Activated naive CD8-positive, alpha-beta T cell treated with anti-CD3 and anti-CD28 coated beads, Interleukin-2, amount 50 U/mL, for 16 hours (primary cell): ENCODE measurements around the gene TTYH2.
"Not testable (repeated sequence)": the region's sequence is repeated elsewhere in the genome, so short reads cannot be mapped to it uniquely, and the experiment has no call there.

Experiments
- DNase-seq: peaks from one replicate; pipeline ENCODE4 v3.0.0-alpha.2; 2020; ENCODE audit warnings: low read depth, low spot score

Gene TTYH2

GRCh38 chr17:74212913-74213791 lies at the start of gene TTYH2:
Gene TTYH2, plus strand, starts transcription at chr17:74213571. Its CDS starts 17 bp downstream, at chr17:74213588.
- no peak for DNase-seq

- DNase-seq, result no peak
Measured at GRCh38 chr17:74163836-74164235, 49.5 kb upstream of the TTYH2 start.

- DNase-seq, result no peak
Measured at GRCh38 chr17:74164446-74165045, 48.8 kb upstream of the TTYH2 start.

GRCh38 chr17:74165797-74166365 lies 47.5 kb upstream of the TTYH2 start:
- DNase-seq, result no peak

GRCh38 chr17:74170924-74171323 lies 42.4 kb upstream of the TTYH2 start:
- DNase-seq, result no peak

GRCh38 chr17:74172700-74173099 lies 40.7 kb upstream of the TTYH2 start:
- no peak for DNase-seq

- no peak for DNase-seq
Measured at GRCh38 chr17:74176546-74177001, 36.8 kb upstream of the TTYH2 start.

GRCh38 chr17:74177018-74177450 lies 36.3 kb upstream of the TTYH2 start:
- DNase-seq, result no peak

- no peak for DNase-seq
Measured at GRCh38 chr17:74179576-74179975, 33.8 kb upstream of the TTYH2 start.

- DNase-seq, result no peak
Measured at GRCh38 chr17:74180336-74180735, 33.0 kb upstream of the TTYH2 start.

- DNase-seq, result no peak
Measured at GRCh38 chr17:74181341-74181740, 32.0 kb upstream of the TTYH2 start.

GRCh38 chr17:74182041-74182723 lies 31.2 kb upstream of the TTYH2 start:
- no peak for DNase-seq

GRCh38 chr17:74183411-74183810 lies 30.0 kb upstream of the TTYH2 start:
- DNase-seq, result no peak

- no peak for DNase-seq
Measured at GRCh38 chr17:74185571-74186185, 27.7 kb upstream of the TTYH2 start.

- DNase-seq, result no peak
Measured at GRCh38 chr17:74186498-74186897, 26.9 kb upstream of the TTYH2 start.

- no peak for DNase-seq
Measured at GRCh38 chr17:74187761-74188160, 25.6 kb upstream of the TTYH2 start.

- not testable (repeated sequence) for DNase-seq
Measured at GRCh38 chr17:74188687-74189086, 24.7 kb upstream of the TTYH2 start.

- no peak for DNase-seq
Measured at GRCh38 chr17:74190154-74190553, 23.2 kb upstream of the TTYH2 start.

GRCh38 chr17:74190807-74191406 lies 22.5 kb upstream of the TTYH2 start:
- DNase-seq, result no peak

GRCh38 chr17:74192950-74193781 lies 20.2 kb upstream of the TTYH2 start:
- no peak for DNase-seq
